AG09309 (cell line): Measurements from ENCODE around the gene AP5B1.

Source experiments
- DNase-seq: peaks from one replicate; pipeline ENCODE4 v3.0.0-alpha.2; 2010; ENCODE audit warnings: low read depth
- H3K4me3 ChIP-seq: 2 replicates; pipeline ENCODE4 v1.5.1; 2011; ENCODE audit warnings: mild to moderate bottlenecking, low read depth, low read length, moderate library complexity; ENCODE audit not compliant: control insufficient read depth
- CTCF ChIP-seq: IDR thresholded peaks from 2 replicates; pipeline ENCODE4 v1.5.1; 2011; ENCODE audit warnings: mild to moderate bottlenecking, low read depth, low read length, inconsistent platforms; ENCODE audit not compliant: insufficient read depth, control insufficient read depth; ENCODE audit errors: missing control alignments

Gene AP5B1

GRCh38 chr11:65789230-65790103, 8.7 kb upstream of the AP5B1 start:
- no peak for TF ChIP-seq CTCF

GRCh38 chr11:65788821-65789220, 8.0 kb upstream of the AP5B1 start:
- DNase-seq = no peak
- no peak overlapping the region for H3K4me3 ChIP-seq
- TF ChIP-seq CTCF = no peak

More at GRCh38 chr11:65789230-65790103, 8.7 kb upstream of the AP5B1 start:
- H3K4me3 ChIP-seq = no peak overlapping the region
- no peak for DNase-seq

GRCh38 chr11:65787649-65788622, 7.2 kb upstream of the AP5B1 start:
- TF ChIP-seq CTCF = no peak
- no peak overlapping the region for H3K4me3 ChIP-seq
- no peak for DNase-seq

GRCh38 chr11:65786786-65787636, 6.2 kb upstream of the AP5B1 start, which contains the start of gene OVOL1:
OVOL1 (plus strand) TSS chr11:65787063; CDS start chr11:65787374, 311 bp downstream.
- no peak for DNase-seq
- H3K4me3 ChIP-seq = no peak within 1 kb of the TSS
- no peak for TF ChIP-seq CTCF

- no peak overlapping the region for H3K4me3 ChIP-seq
- DNase-seq = no peak
Measured at GRCh38 chr11:65786008-65786785, 5.4 kb upstream of the AP5B1 start.

More at GRCh38 chr11:65786008-65786785, 5.4 kb upstream of the AP5B1 start:
- no peak for TF ChIP-seq CTCF
